ENCODE results near the gene KLHL6.

Gene KLHL6

DNA sequence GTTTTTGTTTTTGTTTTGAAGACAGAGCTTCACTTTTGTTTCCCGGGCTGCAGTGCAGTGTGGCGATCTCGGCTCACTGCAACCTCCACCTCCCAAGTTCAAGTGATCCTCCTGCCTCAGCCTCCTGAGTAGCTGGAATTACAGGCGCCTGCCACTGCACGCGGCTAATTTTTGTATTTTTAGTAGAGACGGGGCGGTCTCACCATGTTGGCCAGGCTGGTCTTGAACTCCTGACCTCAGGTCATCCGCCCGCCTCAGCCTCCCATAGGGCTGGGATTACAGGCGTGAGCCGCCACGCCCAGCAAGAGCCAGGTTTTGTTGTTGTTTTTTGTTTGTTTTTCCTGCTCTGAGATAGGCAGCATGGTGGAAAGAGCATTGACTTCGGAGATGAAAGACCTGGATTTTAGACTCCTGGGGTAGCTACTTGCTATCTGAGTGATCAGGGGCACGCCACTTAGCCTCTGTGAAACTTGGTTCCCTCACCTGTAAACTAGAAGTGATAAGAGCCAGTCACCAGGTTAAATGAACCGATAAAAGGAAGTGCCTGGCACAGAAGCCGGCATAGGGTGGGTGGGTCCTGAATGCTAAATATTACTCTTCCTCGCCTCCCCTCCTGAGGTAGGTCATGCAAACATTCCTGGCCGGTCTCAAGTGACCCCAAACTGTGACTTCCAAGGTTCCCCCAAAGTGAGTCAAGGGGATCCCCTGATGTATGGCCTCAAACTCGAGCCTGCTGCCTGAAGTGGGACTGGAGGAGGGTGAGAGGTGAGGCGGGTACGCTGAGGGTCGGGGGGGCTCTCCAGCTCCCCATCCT lies 64.2 kb downstream of the KLHL6 start:
- peak overlapping the region; percentile 56 to 77 (median 75) for H3K27ac Mint-ChIP-seq
- H3K36me3 Mint-ChIP-seq (ENCODE audit: low read depth) = no peaks in the 10 kb centered on the region
- no peak overlapping the region for H3K4me3 Mint-ChIP-seq
- peaks cover 2% of the 10 kb centered on the region for H3K9me3 Mint-ChIP-seq
- peaks cover 9% of the 10 kb centered on the region for H3K4me1 Mint-ChIP-seq
- no peaks in the 10 kb centered on the region for H3K27me3 Mint-ChIP-seq (ENCODE audit: low read depth)
- TF ChIP-seq, protein P1, sequence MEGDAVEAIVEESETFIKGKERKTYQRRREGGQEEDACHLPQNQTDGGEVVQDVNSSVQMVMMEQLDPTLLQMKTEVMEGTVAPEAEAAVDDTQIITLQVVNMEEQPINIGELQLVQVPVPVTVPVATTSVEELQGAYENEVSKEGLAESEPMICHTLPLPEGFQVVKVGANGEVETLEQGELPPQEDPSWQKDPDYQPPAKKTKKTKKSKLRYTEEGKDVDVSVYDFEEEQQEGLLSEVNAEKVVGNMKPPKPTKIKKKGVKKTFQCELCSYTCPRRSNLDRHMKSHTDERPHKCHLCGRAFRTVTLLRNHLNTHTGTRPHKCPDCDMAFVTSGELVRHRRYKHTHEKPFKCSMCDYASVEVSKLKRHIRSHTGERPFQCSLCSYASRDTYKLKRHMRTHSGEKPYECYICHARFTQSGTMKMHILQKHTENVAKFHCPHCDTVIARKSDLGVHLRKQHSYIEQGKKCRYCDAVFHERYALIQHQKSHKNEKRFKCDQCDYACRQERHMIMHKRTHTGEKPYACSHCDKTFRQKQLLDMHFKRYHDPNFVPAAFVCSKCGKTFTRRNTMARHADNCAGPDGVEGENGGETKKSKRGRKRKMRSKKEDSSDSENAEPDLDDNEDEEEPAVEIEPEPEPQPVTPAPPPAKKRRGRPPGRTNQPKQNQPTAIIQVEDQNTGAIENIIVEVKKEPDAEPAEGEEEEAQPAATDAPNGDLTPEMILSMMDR (IDR thresholded peaks at IDR 0.05; ENCODE audit: unreplicated experiment in 3 of 3) = no peak

DNA sequence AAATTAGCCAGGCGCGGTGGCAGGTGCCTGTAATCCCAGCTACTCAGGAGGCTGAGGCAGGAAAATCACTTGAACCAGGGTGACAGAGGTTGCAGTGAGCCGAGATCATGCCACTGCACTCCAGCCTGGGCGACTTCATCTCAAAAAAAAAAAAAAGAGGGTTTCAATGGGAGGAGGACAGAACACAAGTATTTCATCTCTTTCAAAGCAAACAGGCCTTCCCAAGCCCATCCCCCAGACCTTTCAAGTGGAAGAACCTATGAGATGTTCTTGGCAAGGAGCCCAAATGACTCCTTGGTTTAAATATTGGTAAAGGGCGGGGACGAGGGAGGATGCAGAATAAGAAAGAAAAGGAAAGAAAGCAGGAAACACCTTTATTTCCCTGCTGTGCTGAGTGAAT lies 64.9 kb downstream of the KLHL6 start:
- TF ChIP-seq, protein P1 (IDR thresholded peaks at IDR 0.05; ENCODE audit: unreplicated experiment in 3 of 3) = no peak
- Mint-ChIP-seq H3K9me3 (no peaks in the 10 kb centered on the region), H3K4me1 (peaks cover 16% of the 10 kb centered on the region), H3K27ac (peak overlapping the region; percentile 56 to 77 (median 75)), H3K27me3 (ENCODE audit: low read depth) (no peaks in the 10 kb centered on the region), H3K36me3 (ENCODE audit: low read depth) (no peaks in the 10 kb centered on the region), H3K4me3 (no peak overlapping the region)

DNA sequence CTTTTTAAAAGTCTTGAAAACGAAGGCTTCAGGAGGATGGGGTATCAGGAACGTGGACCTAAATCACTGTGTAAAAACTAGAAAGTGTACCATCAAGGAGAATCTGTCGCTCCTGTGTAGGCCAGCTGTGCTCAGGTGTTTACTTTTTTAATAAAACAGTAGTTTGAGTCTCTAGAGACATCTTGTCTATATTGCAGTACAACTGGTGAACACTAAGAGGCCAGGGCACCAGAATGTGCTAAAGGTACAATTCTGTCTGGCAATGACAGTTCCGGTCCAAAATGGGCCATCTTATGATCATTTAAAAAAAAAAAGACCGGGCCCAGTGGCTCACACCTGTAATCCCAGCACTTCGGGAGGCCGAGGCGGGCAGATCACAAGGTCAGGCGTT lies 65.3 kb downstream of the KLHL6 start:
- Mint-ChIP-seq H3K4me1 (peaks cover 17% of the 10 kb centered on the region), H3K9me3 (no peaks in the 10 kb centered on the region), H3K4me3 (no peak overlapping the region), H3K36me3 (ENCODE audit: low read depth) (no peaks in the 10 kb centered on the region), H3K27me3 (ENCODE audit: low read depth) (no peaks in the 10 kb centered on the region), H3K27ac (peak overlapping the region in 2 of 3 experiments; percentile 25 to 32)
- TF ChIP-seq, protein P1 (IDR thresholded peaks at IDR 0.05; ENCODE audit: unreplicated experiment in 3 of 3) = no peak

DNA sequence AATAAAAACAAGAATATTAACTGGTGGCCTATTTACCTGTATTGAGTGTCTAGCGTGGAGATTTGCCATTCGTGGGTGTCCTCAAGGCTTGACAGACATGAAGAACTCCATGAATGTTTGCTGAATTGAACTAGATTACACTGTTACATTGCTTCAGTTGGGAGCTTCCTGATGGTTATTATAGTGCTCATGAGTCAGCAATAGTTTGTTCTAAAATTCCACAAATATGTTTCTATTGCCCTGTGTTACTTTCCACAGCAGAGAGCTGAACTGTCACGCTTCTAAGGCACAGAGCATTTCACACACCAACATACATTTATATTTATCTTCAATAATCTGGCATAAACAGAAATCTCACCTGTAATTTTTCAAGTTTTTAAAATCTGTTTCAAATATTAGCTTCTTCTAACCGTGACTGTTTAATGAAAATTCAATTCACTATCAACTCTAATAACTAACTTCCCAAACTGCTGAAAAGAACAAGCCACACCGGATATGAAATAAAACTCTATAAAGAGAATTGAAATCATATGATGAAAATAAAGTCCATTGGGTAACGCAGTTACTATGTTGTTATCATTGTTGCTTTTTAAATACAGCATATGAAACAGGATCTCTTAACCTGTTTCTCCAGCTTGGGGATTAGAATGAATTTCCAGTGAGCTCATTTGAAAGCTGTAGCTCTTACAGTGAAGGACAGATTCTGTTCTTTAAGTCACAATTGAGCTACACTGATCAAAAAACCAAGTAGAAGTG lies 65.9 kb downstream of the KLHL6 start:
- H3K9me3 Mint-ChIP-seq = no peaks in the 10 kb centered on the region
- no peaks in the 10 kb centered on the region for H3K36me3 Mint-ChIP-seq (ENCODE audit: low read depth)
- no peaks in the 10 kb centered on the region for H3K27me3 Mint-ChIP-seq (ENCODE audit: low read depth)
- TF ChIP-seq, protein P1 (IDR thresholded peaks at IDR 0.05; ENCODE audit: unreplicated experiment in 3 of 3) = no peak
- H3K4me1 Mint-ChIP-seq = peaks cover 17% of the 10 kb centered on the region
- no peak overlapping the region for H3K4me3 Mint-ChIP-seq
- peak overlapping the region in 2 of 3 experiments; percentile 25 to 32 for H3K27ac Mint-ChIP-seq

DNA sequence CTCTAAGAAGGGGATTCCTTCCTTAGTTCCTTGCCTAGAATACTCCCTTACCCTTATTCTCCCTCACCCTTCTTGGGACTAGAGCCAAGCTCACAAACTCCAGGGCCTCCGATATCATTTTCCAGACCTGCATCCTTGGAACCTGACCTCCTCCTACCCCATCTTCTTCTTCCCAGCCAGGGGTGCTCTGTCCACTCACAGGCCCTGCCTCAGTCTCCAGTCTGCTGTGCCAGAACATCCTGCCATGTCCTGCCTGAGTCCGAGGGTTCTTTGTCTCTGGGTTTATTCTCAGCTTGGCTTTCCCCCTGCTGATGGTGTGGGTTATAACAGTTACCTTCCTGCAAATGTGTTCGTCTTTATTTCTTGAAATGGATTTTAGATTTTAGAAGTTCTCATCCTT lies 67.2 kb downstream of the KLHL6 start:
- H3K27ac Mint-ChIP-seq = no peak overlapping the region
- TF ChIP-seq, protein P1 (IDR thresholded peaks at IDR 0.05; ENCODE audit: unreplicated experiment in 3 of 3) = no peak
- no peaks in the 10 kb centered on the region for H3K36me3 Mint-ChIP-seq (ENCODE audit: low read depth)
- H3K9me3 Mint-ChIP-seq = no peaks in the 10 kb centered on the region
- no peaks in the 10 kb centered on the region for H3K27me3 Mint-ChIP-seq (ENCODE audit: low read depth)
- peaks cover 22% of the 10 kb centered on the region for H3K4me1 Mint-ChIP-seq
- no peak overlapping the region for H3K4me3 Mint-ChIP-seq
